Measurements from ENCODE around the gene MSMO1. TPM values are rescaled to one million over a fixed set of nuclear protein-coding genes. Genes with fewer than 3 reads are reported as not detected.

MSMO1 gene
- total and polyA plus RNA-seq, 12 donors, result 3.7 to 15.1 (median 9.0) TPM

DNA sequence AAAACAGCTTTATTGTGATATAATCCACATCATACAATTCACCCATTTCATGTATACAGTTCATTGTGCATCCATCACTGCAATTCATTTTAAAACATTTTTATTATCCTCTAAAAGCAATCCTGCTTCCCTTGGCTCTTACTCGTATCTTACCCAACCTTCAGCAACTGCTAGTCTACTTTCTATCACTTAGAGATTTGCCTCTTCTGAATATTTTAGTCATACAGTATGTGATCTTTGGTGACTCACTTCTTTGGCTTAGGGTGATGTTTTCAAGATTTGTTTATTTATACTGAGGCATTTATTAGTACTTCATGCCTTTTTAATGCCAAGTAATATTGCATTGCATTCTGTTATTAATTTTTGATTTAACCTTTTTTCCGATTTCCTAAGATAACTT is 15.0 kb upstream of the MSMO1 start:
- H3K4me3 ChIP-seq, result no peak overlapping the region
- no peak for ATAC-seq
- intact Hi-C loops (cut with DNase I), result no loop called here

DNA sequence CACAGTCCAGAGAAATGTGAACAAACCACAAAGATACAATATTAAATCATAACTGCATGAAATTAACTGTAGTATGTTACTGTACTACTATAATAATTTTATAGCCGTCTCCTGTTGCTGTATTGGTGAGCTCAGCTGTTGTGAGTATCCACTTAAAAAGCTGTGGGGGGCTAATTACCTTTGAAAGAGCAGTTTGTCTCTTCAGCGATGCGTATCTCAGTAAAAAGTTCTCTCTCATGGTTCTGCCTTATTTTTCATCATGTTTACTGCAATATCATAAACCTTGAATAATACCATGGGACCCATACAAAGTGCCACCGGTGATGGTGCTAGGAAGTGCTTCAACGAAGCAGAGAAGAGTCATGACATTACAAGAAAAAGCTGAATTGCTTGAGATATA is 8.4 kb upstream of the MSMO1 start:
- no peak for ATAC-seq

More for the DNA sequence above, 15.0 kb upstream of the MSMO1 start:
- TF ChIP-seq, protein P1, sequence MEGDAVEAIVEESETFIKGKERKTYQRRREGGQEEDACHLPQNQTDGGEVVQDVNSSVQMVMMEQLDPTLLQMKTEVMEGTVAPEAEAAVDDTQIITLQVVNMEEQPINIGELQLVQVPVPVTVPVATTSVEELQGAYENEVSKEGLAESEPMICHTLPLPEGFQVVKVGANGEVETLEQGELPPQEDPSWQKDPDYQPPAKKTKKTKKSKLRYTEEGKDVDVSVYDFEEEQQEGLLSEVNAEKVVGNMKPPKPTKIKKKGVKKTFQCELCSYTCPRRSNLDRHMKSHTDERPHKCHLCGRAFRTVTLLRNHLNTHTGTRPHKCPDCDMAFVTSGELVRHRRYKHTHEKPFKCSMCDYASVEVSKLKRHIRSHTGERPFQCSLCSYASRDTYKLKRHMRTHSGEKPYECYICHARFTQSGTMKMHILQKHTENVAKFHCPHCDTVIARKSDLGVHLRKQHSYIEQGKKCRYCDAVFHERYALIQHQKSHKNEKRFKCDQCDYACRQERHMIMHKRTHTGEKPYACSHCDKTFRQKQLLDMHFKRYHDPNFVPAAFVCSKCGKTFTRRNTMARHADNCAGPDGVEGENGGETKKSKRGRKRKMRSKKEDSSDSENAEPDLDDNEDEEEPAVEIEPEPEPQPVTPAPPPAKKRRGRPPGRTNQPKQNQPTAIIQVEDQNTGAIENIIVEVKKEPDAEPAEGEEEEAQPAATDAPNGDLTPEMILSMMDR (IDR thresholded peaks at IDR 0.05), result no peak
- Histone ChIP-seq H3K4me1 (peaks cover 0 to 10% (median 0%) of the 10 kb centered on the region in 9 donors), H3K36me3 (peaks cover 0 to 59% (median 5%) of the 10 kb centered on the region in 9 donors), H3K27me3 (no peaks in the 10 kb centered on the region), H3K27ac (no peak overlapping the region), H3K9me3 (no peaks in the 10 kb centered on the region)
- DNase-seq, result no peak
- WGBS, 2 donors, result 88 to 95% methylated on average over 2 of the region's 2 CpGs

DNA sequence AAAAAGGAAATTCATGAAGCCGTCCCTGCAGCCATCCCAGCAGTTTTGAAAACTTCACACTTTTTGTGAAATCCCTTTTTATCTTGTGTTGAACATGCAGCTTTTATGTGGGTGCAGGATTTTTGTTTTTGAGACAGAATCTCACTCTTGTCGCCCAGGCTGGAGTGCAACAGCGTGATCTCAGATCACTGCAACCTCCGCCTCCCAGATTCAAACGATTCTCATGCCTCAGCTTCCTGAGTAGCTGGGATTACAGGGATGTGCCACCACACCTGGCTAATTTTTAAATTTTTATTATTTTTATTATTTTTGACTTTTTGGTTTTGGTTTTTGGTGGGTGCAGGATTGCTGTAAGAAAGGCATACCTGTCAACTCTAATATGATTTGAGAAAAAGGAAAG is 8.0 kb upstream of the MSMO1 start:
- WGBS, 2 donors, result 95 to 97% methylated on average over 5 of the region's 5 CpGs

More for the DNA sequence above, 8.4 kb upstream of the MSMO1 start:
- 95 to 97% methylated on average over 5 of the region's 5 CpGs for WGBS, 2 donors
- Histone ChIP-seq H3K9me3 (no peaks in the 10 kb centered on the region), H3K4me3 (no peak overlapping the region), H3K36me3 (peaks cover 0 to 50% (median 2%) of the 10 kb centered on the region in 9 donors), H3K4me1 (peaks cover 0 to 6% (median 0%) of the 10 kb centered on the region in 9 donors), H3K27ac (no peak overlapping the region), H3K27me3 (no peaks in the 10 kb centered on the region)
- intact Hi-C loops (cut with DNase I), result no loop called here
- no peak for DNase-seq
- TF ChIP-seq, protein P1 (IDR thresholded peaks at IDR 0.05), result no peak

DNA sequence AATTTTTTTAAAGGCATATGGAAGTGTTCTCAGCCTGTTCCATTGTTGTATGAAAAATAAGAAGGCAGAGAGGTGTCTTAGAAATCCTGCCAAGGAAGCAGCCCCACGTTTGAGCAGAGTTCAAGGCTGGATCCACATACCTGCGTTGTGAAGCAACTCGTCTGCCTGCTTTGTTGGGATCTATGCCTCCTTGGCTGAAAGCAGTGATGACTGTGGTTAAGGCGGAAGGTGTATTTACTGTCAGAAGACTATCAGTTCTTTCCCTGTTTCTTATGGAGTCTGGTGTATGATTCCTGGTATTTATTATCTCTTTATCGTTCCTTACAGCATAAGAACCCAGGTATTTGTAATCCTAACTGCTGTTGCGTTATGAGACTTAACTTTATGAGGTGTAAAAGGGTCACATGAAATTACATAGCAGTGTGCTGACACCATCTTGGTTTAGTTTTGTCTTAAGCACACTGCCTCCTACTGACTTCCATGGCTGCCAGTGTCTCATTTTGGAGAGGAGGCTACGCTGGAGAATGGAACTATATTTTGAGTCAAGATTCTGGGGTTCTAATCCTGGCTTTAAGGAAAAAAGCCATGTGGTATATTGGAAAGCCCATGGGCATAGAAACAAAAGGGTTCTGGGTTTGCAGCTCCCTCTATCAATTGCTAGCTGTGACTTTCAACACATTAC is 3.1 kb upstream of the MSMO1 start:
- TF ChIP-seq, protein P1 (IDR thresholded peaks at IDR 0.05), result no peak
- DNase-seq (no peak), ATAC-seq (no peak)
- H3K27me3 ChIP-seq, result no peaks in the 10 kb centered on the region
- peaks cover 2 to 37% (median 18%) of the 10 kb centered on the region in 9 donors for H3K4me1 ChIP-seq
- H3K4me3 ChIP-seq, result no peak overlapping the region
- intact Hi-C loops (cut with DNase I), result loop anchor here in 1 of 10 donors (10.0 kb wide), 1 partner anchor 120 kb away; the partner anchor contains the start of gene KLHL2
- 93 to 94% methylated on average over 7 of the region's 7 CpGs for WGBS, 2 donors
- H3K27ac ChIP-seq, result no peak overlapping the region
- no peaks in the 10 kb centered on the region for H3K9me3 ChIP-seq
- peaks cover 0 to 25% (median 0%) of the 10 kb centered on the region in 9 donors for H3K36me3 ChIP-seq

More for the DNA sequence above, 8.0 kb upstream of the MSMO1 start:
- Histone ChIP-seq H3K27me3 (no peaks in the 10 kb centered on the region), H3K9me3 (no peaks in the 10 kb centered on the region), H3K36me3 (peaks cover 0 to 50% (median 0%) of the 10 kb centered on the region in 9 donors), H3K4me1 (peaks cover 0 to 6% (median 0%) of the 10 kb centered on the region in 9 donors), H3K27ac (no peak overlapping the region), H3K4me3 (no peak overlapping the region)
- DNase-seq (no peak), ATAC-seq (no peak)
- TF ChIP-seq, protein P1 (IDR thresholded peaks at IDR 0.05), result no peak
- intact Hi-C loops (cut with DNase I), result no loop called here
